HepG2 (cell line): Measurements from ENCODE around the gene IQCE. TPM values are rescaled to one million over a fixed set of nuclear protein-coding genes. Genes with fewer than 3 reads are reported as not detected.

Experiments
- BCL3 ChIP-seq: sonication (generic); formaldehyde crosslinking; IDR thresholded peaks from 2 replicates; pipeline ENCODE4 v1.5.1; 2020; ENCODE audit warnings: mild to moderate bottlenecking, missing genetic modification reagents, moderate library complexity
- CSRNP1 ChIP-seq: sonication (generic); formaldehyde crosslinking; IDR thresholded peaks from 2 replicates; pipeline ENCODE4 v1.8.1; 2023; ENCODE audit warnings: mild to moderate bottlenecking, missing genetic modification reagents
- E2F1 ChIP-seq: sonication (generic); formaldehyde crosslinking; IDR thresholded peaks from 2 replicates; pipeline ENCODE4 v1.5.0; 2020; ENCODE audit warnings: missing genetic modification reagents
- FOSL1 ChIP-seq: sonication (generic); formaldehyde crosslinking; IDR thresholded peaks from 2 replicates; pipeline ENCODE4 v1.9.0; 2021; ENCODE audit warnings: missing genetic modification reagents, borderline replicate concordance
- GATAD2A ChIP-seq: IDR thresholded peaks from 2 replicates; pipeline ENCODE4 v1.6.1; 2016
- HNRNPL ChIP-seq: fragments of 200-400 bp; formaldehyde crosslinking; IDR thresholded peaks from 2 replicates; pipeline ENCODE4 v1.6.1; 2017; ENCODE audit warnings: mild to moderate bottlenecking, low read depth, low read length
- MAZ ChIP-seq, 2 experiments: sonication (generic) in 1 of 2; formaldehyde crosslinking in 1 of 2; IDR thresholded peaks; 2 replicates each; pipeline versions ENCODE4 v1.5.0 to v1.6.1; 2012 to 2020; ENCODE audit warnings: low read depth in 2 of 2, mild to moderate bottlenecking in 2 of 2, borderline replicate concordance in 1 of 2, improper control_type of control experiment in 1 of 2, low read length in 1 of 2, missing genetic modification reagents in 1 of 2, moderate library complexity in 1 of 2
- NFRKB ChIP-seq: fragments of 450-650 bp; IDR thresholded peaks from 2 replicates; pipeline ENCODE4 v1.6.1; 2017
- PRPF4 ChIP-seq: fragments of 200-400 bp; formaldehyde crosslinking; IDR thresholded peaks from 2 replicates; pipeline ENCODE4 v1.6.1; 2016; ENCODE audit warnings: low read length, low read depth; ENCODE audit not compliant: poor library complexity, severe bottlenecking
- RARA ChIP-seq: IDR thresholded peaks from 2 replicates; pipeline ENCODE4 v1.6.1; 2016; ENCODE audit warnings: missing genetic modification reagents, missing compliant biosample characterization
- RFXAP ChIP-seq: sonication (generic); formaldehyde crosslinking; IDR thresholded peaks from 2 replicates; pipeline ENCODE4 v1.4.0; 2020; ENCODE audit warnings: missing genetic modification reagents, borderline replicate concordance
- RXRB ChIP-seq: IDR thresholded peaks from 2 replicates; pipeline ENCODE4 v1.6.1; 2016; ENCODE audit warnings: borderline replicate concordance, missing genetic modification reagents, missing compliant biosample characterization
- SOX5 ChIP-seq: IDR thresholded peaks from 2 replicates; pipeline ENCODE4 v1.6.1; 2016; ENCODE audit warnings: borderline replicate concordance
- TFDP1 ChIP-seq: IDR thresholded peaks from 2 replicates; pipeline ENCODE4 v1.6.1; 2016; ENCODE audit warnings: missing compliant biosample characterization, missing genetic modification reagents, borderline replicate concordance
- ZNF503 ChIP-seq: sonication (generic); formaldehyde crosslinking; IDR thresholded peaks from 2 replicates; pipeline ENCODE4 v1.4.0; 2020; ENCODE audit warnings: missing genetic modification reagents
- ZNF562 ChIP-seq: sonication (generic); formaldehyde crosslinking; IDR thresholded peaks from 2 replicates; pipeline ENCODE4 v1.8.0; 2022; ENCODE audit warnings: missing genetic modification reagents, borderline replicate concordance
- ZNF772 ChIP-seq: sonication (generic); formaldehyde crosslinking; IDR thresholded peaks from 2 replicates; pipeline ENCODE4 v1.5.0; 2020; ENCODE audit warnings: mild to moderate bottlenecking, missing genetic modification reagents
- ZNF816 ChIP-seq: sonication (generic); formaldehyde crosslinking; IDR thresholded peaks from 2 replicates; pipeline ENCODE4 v1.8.0; 2022; ENCODE audit warnings: missing genetic modification reagents, mild to moderate bottlenecking, borderline replicate concordance
- polyA plus RNA-seq, 8 experiments: library from polyadenylated mRNA; depleted of rRNA in 3 of 8; stranded (reverse) in 7 of 8; unstranded in 1 of 8; fragments of >200 nt; fragmentation: Illumina TruSeq in 4 of 8; extraction: Trizol in 4 of 8; gene quantifications; 2 replicates each; pipeline versions ENCODE4 v1.2.1 to v1.2.3, GENCODE V29; 2011 to 2016; ENCODE audit warnings: low read depth in 4 of 8, missing spikeins in 1 of 8, mixed read lengths in 1 of 8; ENCODE audit not compliant: insufficient read depth in 1 of 8
- total RNA-seq, 5 experiments: library from RNA; depleted of rRNA; stranded (reverse); fragments of >200 nt; fragmentation: Illumina TruSeq; extraction: Trizol; gene quantifications; 2 replicates each; pipeline ENCODE4 v1.2.3, GENCODE V29; 2016; ENCODE audit warnings: low read depth in 1 of 5

Gene IQCE
- total and polyA plus RNA-seq, 2 of the 13 experiments (the other 11 are each of a cell fraction or from before 2014, with no cell fraction given) = 1.5 to 2.5 TPM

GRCh38 chr7:2523941-2524807 is 34.6 kb upstream of the IQCE start (continued):
- no peak for TF ChIP-seq BCL3 (CRISPR knock-in tag)
- no peak for TF ChIP-seq ZNF562
- TF ChIP-seq ZNF503 (CRISPR knock-in tag) = no peak
- peak; percentile 17; the same call in 1 of the 2 replicates for TF ChIP-seq TFDP1 (CRISPR knock-in tag)
- TF ChIP-seq HNRNPL = peak; percentile 64
- TF ChIP-seq CSRNP1 (CRISPR knock-in tag) = peak; percentile 24; the same call in 1 of the 2 replicates
- peak; percentile 22; the same call in 1 of the 2 replicates for TF ChIP-seq RXRB (CRISPR knock-in tag)
- TF ChIP-seq PRPF4 = no peak
- no peak for TF ChIP-seq NFRKB
- TF ChIP-seq ZNF816 (CRISPR knock-in tag) = no peak
- no peak for TF ChIP-seq E2F1
- TF ChIP-seq MAZ (IDR thresholded peaks at IDR 0.05; ENCODE audit: borderline replicate concordance, low read depth, low read length) = no peak
- 0 out of 2 replicates have a peak, but pooled peaks have one; percentile 27 for TF ChIP-seq MAZ (CRISPR knock-in tag; IDR thresholded peaks at IDR 0.05; ENCODE audit: low read depth)
- 0 out of 2 replicates have a peak, but pooled peaks have one; percentile 50 for TF ChIP-seq ZNF772 (CRISPR knock-in tag)
- peak; percentile 31; the same call in 1 of the 2 replicates for TF ChIP-seq GATAD2A (CRISPR knock-in tag)
- TF ChIP-seq SOX5 (CRISPR knock-in tag) = peak; percentile 98
- TF ChIP-seq FOSL1 (CRISPR knock-in tag) = 0 out of 2 replicates have a peak, but pooled peaks have one; percentile 30
- peak; percentile 21; the same call in 1 of the 2 replicates for TF ChIP-seq RARA
- TF ChIP-seq RFXAP (CRISPR knock-in tag) = no peak
